ENCODE results near the gene EFS. TPM values are rescaled to one million over a fixed set of nuclear protein-coding genes. Genes with fewer than 3 reads are reported as not detected.
"Not testable (repeated sequence)": the region's sequence is repeated elsewhere in the genome, so short reads cannot be mapped to it uniquely, and the experiment has no call there.

Gene EFS
- total RNA-seq, 4 donors from 2014 or later, result 10.6 to 22.6 (median 14.6) TPM

DNA sequence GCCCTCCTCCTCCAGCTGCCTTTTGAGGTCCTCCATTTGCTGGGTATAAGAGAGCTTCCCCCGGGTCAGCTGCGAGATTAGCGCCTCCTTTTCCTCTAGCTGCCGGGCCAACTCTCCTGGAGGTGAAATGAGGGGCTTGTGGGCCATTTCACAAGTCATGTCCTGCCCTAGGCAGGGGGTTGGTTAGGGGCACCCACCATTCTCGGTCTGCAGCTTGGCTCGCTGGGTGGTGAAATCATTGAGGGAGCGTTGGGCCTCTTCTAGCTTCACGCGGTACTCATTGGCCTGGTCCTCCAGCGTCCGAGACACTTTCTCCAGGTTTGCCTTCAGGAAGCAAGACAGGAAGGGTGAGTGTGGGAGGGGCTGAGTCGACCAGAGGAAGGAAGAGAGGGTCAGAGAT lies 24.4 kb upstream of the EFS start:
- WGBS, 2 donors (ENCODE audit: low coverage in 1 of 2), result 50% methylated on average over 2 of the region's 12 CpGs; no CpG with 5 or more reads in 1 of the 2 donors
- H3K4me1 ChIP-seq, result no peaks in the 10 kb centered on the region
- H3K36me3 ChIP-seq, result no peaks in the 10 kb centered on the region
- peaks cover 6% of the 10 kb centered on the region for H3K27me3 ChIP-seq
- H3K27ac ChIP-seq, result no peak overlapping the region
- ATAC-seq, result no peak
- H3K9me3 ChIP-seq, result no peaks in the 10 kb centered on the region
- no peak overlapping the region for H3K4me3 ChIP-seq
- TF ChIP-seq POLR2A (IDR thresholded peaks at IDR 0.05), result no peak
- TF ChIP-seq, protein P1, sequence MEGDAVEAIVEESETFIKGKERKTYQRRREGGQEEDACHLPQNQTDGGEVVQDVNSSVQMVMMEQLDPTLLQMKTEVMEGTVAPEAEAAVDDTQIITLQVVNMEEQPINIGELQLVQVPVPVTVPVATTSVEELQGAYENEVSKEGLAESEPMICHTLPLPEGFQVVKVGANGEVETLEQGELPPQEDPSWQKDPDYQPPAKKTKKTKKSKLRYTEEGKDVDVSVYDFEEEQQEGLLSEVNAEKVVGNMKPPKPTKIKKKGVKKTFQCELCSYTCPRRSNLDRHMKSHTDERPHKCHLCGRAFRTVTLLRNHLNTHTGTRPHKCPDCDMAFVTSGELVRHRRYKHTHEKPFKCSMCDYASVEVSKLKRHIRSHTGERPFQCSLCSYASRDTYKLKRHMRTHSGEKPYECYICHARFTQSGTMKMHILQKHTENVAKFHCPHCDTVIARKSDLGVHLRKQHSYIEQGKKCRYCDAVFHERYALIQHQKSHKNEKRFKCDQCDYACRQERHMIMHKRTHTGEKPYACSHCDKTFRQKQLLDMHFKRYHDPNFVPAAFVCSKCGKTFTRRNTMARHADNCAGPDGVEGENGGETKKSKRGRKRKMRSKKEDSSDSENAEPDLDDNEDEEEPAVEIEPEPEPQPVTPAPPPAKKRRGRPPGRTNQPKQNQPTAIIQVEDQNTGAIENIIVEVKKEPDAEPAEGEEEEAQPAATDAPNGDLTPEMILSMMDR (IDR thresholded peaks at IDR 0.05), result no peak
- no peak for TF ChIP-seq EP300 (IDR thresholded peaks at IDR 0.05)
- no peak for TF ChIP-seq POLR2AphosphoS5 (IDR thresholded peaks at IDR 0.05)

DNA sequence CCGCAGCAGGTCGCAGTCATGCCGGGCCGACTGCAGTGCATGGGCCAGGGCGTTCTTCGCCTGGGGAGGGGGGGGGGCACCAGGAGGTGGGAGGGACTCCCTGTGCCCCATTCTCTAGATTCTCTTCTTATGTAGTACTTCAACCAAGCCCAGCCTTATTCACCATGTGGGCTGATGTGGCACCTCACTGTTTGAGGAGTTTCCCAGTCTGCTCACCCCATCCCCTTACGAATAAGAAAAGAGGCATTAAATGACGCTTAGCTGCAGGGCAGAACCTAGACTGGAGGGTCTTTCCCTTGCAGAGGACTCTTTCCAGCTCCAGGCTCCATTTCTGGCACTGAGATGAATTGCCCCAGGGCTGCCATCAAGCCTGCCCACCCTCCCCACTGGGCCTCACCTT lies 24.0 kb upstream of the EFS start:
- no peaks in the 10 kb centered on the region for H3K4me1 ChIP-seq
- WGBS, 2 donors (ENCODE audit: low coverage in 1 of 2), result no CpG with 5 or more reads among the region's 8 CpGs
- no peak overlapping the region for H3K27ac ChIP-seq
- TF ChIP-seq POLR2AphosphoS5 (IDR thresholded peaks at IDR 0.05) (no peak), POLR2A (IDR thresholded peaks at IDR 0.05) (no peak), EP300 (IDR thresholded peaks at IDR 0.05) (no peak)
- TF ChIP-seq, protein P1 (IDR thresholded peaks at IDR 0.05), result no peak
- H3K27me3 ChIP-seq, result peaks cover 6% of the 10 kb centered on the region
- H3K9me3 ChIP-seq, result no peaks in the 10 kb centered on the region
- H3K36me3 ChIP-seq, result no peaks in the 10 kb centered on the region
- ATAC-seq, result no peak
- H3K4me3 ChIP-seq, result no peak overlapping the region

GRCh38 chr14:23387916-23388882 lies 23.2 kb upstream of the EFS start:
- Histone ChIP-seq H3K9me3 (no peaks in the 10 kb centered on the region), H3K27me3 (peaks cover 6% of the 10 kb centered on the region), H3K36me3 (no peaks in the 10 kb centered on the region), H3K4me3 (no peak overlapping the region), H3K27ac (no peak overlapping the region), H3K4me1 (no peaks in the 10 kb centered on the region)
- 81 to 100% methylated on average over 1 to 8 of the region's 26 CpGs for WGBS, 2 donors (ENCODE audit: low coverage in 1 of 2)
- TF ChIP-seq, protein P1 (IDR thresholded peaks at IDR 0.05), result no peak
- TF ChIP-seq POLR2A (IDR thresholded peaks at IDR 0.05) (no peak), EP300 (IDR thresholded peaks at IDR 0.05) (no peak)
- no peak for ATAC-seq

- no peaks in the 10 kb centered on the region for H3K4me1 ChIP-seq
- TF ChIP-seq POLR2A (IDR thresholded peaks at IDR 0.05), result no peak
- no peak for TF ChIP-seq POLR2AphosphoS5 (IDR thresholded peaks at IDR 0.05)
- TF ChIP-seq EP300 (IDR thresholded peaks at IDR 0.05), result no peak
- TF ChIP-seq, protein P1 (IDR thresholded peaks at IDR 0.05), result no peak
- no peak overlapping the region for H3K4me3 ChIP-seq
- no peaks in the 10 kb centered on the region for H3K9me3 ChIP-seq
- H3K36me3 ChIP-seq, result no peaks in the 10 kb centered on the region
- H3K27ac ChIP-seq, result no peak overlapping the region
- no peak for ATAC-seq
- H3K27me3 ChIP-seq, result peaks cover 6% of the 10 kb centered on the region
- 79 to 88% methylated on average over 1 of the region's 1 CpG for WGBS, 2 donors (ENCODE audit: low coverage in 1 of 2)
Observed at GRCh38 chr14:23386999-23387398, 22.0 kb upstream of the EFS start.

DNA sequence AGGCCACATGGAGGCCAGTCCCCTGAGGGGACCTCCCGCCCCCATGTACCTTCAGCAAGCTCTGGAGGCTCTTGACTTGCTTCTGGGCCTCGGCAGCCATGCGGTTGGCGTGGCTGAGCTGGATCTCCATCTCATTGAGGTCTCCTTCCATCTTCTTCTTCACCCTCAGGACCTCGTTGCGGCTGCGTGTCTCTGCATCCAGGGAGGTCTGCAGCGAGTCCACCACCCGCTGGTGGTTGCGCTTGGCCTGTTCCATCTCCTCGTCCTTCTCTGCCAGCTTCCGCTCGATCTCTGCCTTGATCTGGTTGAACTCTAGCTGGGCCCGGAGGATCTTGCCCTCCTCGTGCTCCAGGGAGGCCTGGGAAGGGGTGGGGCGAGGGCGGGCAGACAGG lies 21.3 kb upstream of the EFS start:
- H3K27me3 ChIP-seq, H3K9me3 ChIP-seq, H3K36me3 ChIP-seq, H3K27ac ChIP-seq, ATAC-seq, H3K4me3 ChIP-seq, H3K4me1 ChIP-seq: not testable (repeated sequence)
- no CpG with 5 or more reads among the region's 17 CpGs for WGBS, 2 donors (ENCODE audit: low coverage in 1 of 2)

Measured in gastroesophageal sphincter (tissue), 4 donors.